Neuron (in vitro differentiated cells): ENCODE results near the gene TNFAIP1.

Source experiments
- H2AFZ ChIP-seq: one replicate; pipeline ENCODE4 v1.6.1; 2013; ENCODE audit warnings: low read depth, mild to moderate bottlenecking, inconsistent platforms, low read length, moderate library complexity
- H3K27me3 ChIP-seq: one replicate; pipeline ENCODE4 v1.6.1; 2013; ENCODE audit warnings: low read length; ENCODE audit not compliant: insufficient read depth
- H3K36me3 ChIP-seq: one replicate; pipeline ENCODE4 v1.6.1; 2013; ENCODE audit warnings: low read length; ENCODE audit not compliant: insufficient read depth
- H3K4me1 ChIP-seq: one replicate; pipeline ENCODE4 v1.6.1; 2013; ENCODE audit warnings: low read length; ENCODE audit not compliant: insufficient read depth
- H3K4me3 ChIP-seq: 2 replicates; pipeline ENCODE4 v1.5.1; 2013; ENCODE audit warnings: mild to moderate bottlenecking, low read length, moderate library complexity
- H3K9me3 ChIP-seq: one replicate; pipeline ENCODE4 v1.6.1; 2013; ENCODE audit warnings: low read length

TNFAIP1 gene

GRCh38 chr17:28372203-28372944 lies 36.8 kb downstream of the TNFAIP1 start:
- H3K27me3 ChIP-seq, result no peaks in the 10 kb centered on the region
- H3K9me3 ChIP-seq, result no peaks in the 10 kb centered on the region
- peaks cover 28% of the 10 kb centered on the region for H3K4me1 ChIP-seq
- H3K4me3 ChIP-seq, result peak overlapping the region; percentile 58
- H2AFZ ChIP-seq, result peak overlapping the region; percentile 51
- H3K36me3 ChIP-seq, result peaks cover 7% of the 10 kb centered on the region

DNA sequence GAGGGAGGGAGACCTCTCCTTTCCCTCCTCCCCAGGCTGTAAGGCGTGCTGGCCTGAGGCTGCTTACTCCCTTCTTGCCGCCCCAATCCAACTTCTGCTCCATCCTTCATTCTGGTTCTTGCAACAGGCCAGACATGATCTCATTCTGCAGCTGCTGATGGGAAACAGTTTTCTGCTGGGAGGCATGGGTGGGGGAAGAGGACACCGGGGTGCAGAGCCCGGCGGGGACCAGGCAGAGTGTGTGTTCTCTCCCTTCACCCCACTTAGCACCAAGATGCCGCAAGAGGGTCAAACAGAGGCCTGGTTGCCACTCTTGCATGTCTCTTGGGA lies 37.3 kb downstream of the TNFAIP1 start:
- Histone ChIP-seq H3K9me3 (no peaks in the 10 kb centered on the region), H3K4me1 (peaks cover 28% of the 10 kb centered on the region), H3K36me3 (peaks cover 7% of the 10 kb centered on the region), H2AFZ (no peak overlapping the region), H3K27me3 (no peaks in the 10 kb centered on the region), H3K4me3 (peak overlapping the region; percentile 58)

DNA sequence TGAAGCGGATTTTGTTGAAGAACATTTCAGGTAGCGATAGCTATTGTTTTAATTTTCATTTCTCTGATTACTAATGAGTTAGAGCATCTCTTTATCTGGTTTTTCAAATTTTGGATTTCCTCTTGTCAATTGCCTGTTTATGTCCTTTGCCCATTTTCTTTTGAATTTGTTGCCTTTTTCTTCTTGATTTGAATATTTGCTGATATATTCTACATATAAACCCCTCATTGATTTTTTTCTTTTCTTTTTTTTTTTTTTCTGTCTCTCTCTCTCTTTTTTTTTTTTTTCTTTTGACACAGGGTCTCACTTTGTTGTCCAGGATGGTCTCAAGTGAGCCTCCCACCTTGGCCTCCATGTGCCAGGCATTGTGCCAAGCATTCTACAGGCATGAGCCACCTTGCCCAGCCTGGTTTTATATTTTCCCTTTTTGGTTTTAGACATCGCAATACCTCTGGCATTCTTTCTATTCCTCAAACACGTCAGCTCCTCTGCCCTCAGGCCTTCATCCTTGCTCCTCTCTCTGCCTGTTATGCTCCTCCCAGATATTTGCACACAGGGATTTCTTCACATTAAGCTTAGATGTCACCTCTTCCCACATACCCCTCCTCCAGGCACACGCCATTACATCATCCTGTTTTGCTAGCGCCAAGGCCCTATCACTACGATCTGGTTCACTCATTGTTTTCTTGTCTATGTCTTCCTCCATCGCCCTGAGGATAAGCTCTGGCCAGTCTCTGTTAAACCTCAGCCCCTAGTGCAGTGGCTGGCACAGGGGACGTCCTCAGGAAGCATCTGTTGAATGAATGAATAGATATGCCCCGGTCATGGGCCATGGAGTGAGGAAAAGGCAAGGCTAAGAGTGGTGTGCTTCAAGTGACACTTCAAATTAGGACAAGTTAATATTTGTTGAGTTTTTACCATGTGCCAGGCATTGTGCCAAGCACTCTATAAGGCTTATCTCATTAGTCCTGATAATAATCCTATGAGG lies 44.5 kb downstream of the TNFAIP1 start:
- no peaks in the 10 kb centered on the region for H3K27me3 ChIP-seq

DNA sequence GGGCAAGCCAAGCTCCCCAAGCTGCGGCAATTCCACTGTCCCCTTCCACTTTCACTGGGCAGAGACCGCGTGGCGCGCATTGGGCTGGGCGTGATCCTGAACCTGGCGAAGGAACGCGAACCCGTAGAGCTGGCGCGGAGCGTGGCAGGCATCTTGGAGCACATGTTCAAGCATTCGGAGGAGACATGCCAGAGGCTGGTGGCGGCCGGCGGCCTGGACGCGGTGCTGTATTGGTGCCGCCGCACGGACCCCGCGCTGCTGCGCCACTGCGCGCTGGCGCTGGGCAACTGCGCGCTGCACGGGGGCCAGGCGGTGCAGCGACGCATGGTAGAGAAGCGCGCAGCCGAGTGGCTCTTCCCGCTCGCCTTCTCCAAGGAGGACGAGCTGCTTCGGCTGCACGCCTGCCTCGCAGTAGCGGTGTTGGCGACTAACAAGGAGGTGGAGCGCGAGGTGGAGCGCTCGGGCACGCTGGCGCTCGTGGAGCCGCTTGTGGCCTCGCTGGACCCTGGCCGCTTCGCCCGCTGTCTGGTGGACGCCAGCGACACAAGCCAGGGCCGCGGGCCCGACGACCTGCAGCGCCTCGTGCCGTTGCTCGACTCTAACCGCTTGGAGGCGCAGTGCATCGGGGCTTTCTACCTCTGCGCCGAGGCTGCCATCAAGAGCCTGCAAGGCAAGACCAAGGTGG lies 45.7 kb downstream of the TNFAIP1 start:
- Histone ChIP-seq H3K9me3 (no peaks in the 10 kb centered on the region), H2AFZ (no peak overlapping the region), H3K4me3 (no peak overlapping the region), H3K4me1 (no peaks in the 10 kb centered on the region), H3K36me3 (peaks cover 35% of the 10 kb centered on the region), H3K27me3 (no peaks in the 10 kb centered on the region)

More for the DNA sequence above, 44.5 kb downstream of the TNFAIP1 start:
- Histone ChIP-seq H3K9me3 (no peaks in the 10 kb centered on the region), H3K36me3 (peaks cover 32% of the 10 kb centered on the region), H2AFZ (no peak overlapping the region), H3K4me3 (no peak overlapping the region), H3K4me1 (no peaks in the 10 kb centered on the region)

GRCh38 chr17:28384281-28385036 lies 48.9 kb downstream of the TNFAIP1 start:
- Histone ChIP-seq H3K36me3 (peaks cover 60% of the 10 kb centered on the region), H3K9me3 (no peaks in the 10 kb centered on the region), H2AFZ (no peak overlapping the region), H3K4me3 (no peak overlapping the region), H3K4me1 (no peaks in the 10 kb centered on the region), H3K27me3 (no peaks in the 10 kb centered on the region)

DNA sequence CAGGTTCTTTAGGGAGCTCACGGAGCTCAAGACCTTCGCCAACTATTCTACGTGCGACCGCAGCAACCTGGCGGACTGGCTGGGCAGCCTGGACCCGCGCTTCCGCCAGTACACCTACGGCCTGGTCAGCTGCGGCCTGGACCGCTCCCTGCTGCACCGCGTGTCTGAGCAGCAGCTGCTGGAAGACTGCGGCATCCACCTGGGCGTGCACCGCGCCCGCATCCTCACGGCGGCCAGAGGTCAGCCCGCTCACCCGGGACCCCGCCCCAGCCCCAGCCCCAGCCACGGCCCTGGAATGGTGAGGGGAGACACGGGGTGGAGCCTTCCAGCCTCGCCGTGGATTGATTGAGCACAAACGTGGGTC lies 49.5 kb downstream of the TNFAIP1 start:
- H2AFZ ChIP-seq, result no peak overlapping the region
- H3K36me3 ChIP-seq, result peaks cover 65% of the 10 kb centered on the region
- no peaks in the 10 kb centered on the region for H3K27me3 ChIP-seq
- no peak overlapping the region for H3K4me3 ChIP-seq
- H3K4me1 ChIP-seq, result no peaks in the 10 kb centered on the region
- H3K9me3 ChIP-seq, result no peaks in the 10 kb centered on the region

- Histone ChIP-seq H3K4me1 (no peaks in the 10 kb centered on the region), H3K36me3 (peaks cover 65% of the 10 kb centered on the region), H2AFZ (no peak overlapping the region), H3K27me3 (no peaks in the 10 kb centered on the region), H3K4me3 (no peak overlapping the region), H3K9me3 (no peaks in the 10 kb centered on the region)
These were observed 49.8 kb downstream of the TNFAIP1 start for GRCh38 chr17:28385406-28385805.

DNA sequence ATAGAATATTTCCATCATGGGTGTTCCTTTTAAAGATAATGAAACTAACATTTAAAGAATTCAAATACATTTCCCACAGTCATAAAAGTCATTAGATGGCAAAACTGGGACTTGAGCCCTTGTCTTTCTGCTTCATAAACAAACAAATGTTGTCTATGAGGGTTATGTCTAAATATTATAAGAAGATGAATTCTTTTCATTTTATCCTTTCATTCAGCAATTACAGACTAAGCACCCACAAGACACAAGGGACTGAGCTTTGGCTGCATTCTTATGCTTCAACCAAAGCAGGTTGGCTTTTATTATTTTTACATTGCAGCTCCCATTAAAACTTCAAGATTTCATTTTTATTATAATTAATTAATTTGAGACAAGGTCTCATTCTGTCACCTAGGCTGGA lies 50.8 kb downstream of the TNFAIP1 start:
- Histone ChIP-seq H3K4me3 (no peak overlapping the region), H3K36me3 (peaks cover 71% of the 10 kb centered on the region), H2AFZ (no peak overlapping the region), H3K4me1 (no peaks in the 10 kb centered on the region), H3K27me3 (no peaks in the 10 kb centered on the region), H3K9me3 (no peaks in the 10 kb centered on the region)

DNA sequence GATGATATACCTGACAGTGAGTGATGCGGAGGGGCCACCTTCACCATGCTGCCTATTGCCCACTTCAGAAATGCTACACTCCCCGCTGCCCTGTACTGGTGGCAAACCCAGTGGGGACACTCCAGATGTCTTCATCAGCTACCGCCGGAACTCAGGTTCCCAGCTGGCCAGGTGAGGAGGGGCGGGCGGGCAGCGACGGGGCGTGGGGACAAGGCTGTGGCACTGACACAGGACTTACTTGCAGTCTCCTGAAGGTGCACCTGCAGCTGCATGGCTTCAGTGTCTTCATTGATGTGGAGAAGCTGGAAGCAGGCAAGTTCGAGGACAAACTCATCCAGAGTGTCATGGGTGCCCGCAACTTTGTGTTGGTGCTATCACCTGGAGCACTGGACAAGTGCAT lies 52.5 kb downstream of the TNFAIP1 start:
- H3K4me1 ChIP-seq, result no peaks in the 10 kb centered on the region
- no peaks in the 10 kb centered on the region for H3K9me3 ChIP-seq
- H3K27me3 ChIP-seq, result no peaks in the 10 kb centered on the region
- no peak overlapping the region for H2AFZ ChIP-seq
- no peak overlapping the region for H3K4me3 ChIP-seq
- H3K36me3 ChIP-seq, result peaks cover 72% of the 10 kb centered on the region

- Histone ChIP-seq H3K36me3 (peaks cover 70% of the 10 kb centered on the region), H3K9me3 (no peaks in the 10 kb centered on the region), H2AFZ (no peak overlapping the region), H3K4me3 (no peak overlapping the region), H3K27me3 (no peaks in the 10 kb centered on the region), H3K4me1 (no peaks in the 10 kb centered on the region)
These were observed 54.6 kb downstream of the TNFAIP1 start for GRCh38 chr17:28390141-28390540.

GRCh38 chr17:28390563-28390962 lies 55.0 kb downstream of the TNFAIP1 start:
- Histone ChIP-seq H3K27me3 (no peaks in the 10 kb centered on the region), H3K4me1 (no peaks in the 10 kb centered on the region), H3K36me3 (peaks cover 69% of the 10 kb centered on the region), H3K9me3 (no peaks in the 10 kb centered on the region), H3K4me3 (no peak overlapping the region), H2AFZ (no peak overlapping the region)

GRCh38 chr17:28390984-28391383 lies 55.4 kb downstream of the TNFAIP1 start:
- peaks cover 71% of the 10 kb centered on the region for H3K36me3 ChIP-seq
- H3K9me3 ChIP-seq, result no peaks in the 10 kb centered on the region
- no peaks in the 10 kb centered on the region for H3K4me1 ChIP-seq
- H3K27me3 ChIP-seq, result no peaks in the 10 kb centered on the region
- H3K4me3 ChIP-seq, result no peak overlapping the region
- H2AFZ ChIP-seq, result no peak overlapping the region
